H1 (cell line): ENCODE data around the gene ZSWIM4. TPM values are rescaled to one million over a fixed set of nuclear protein-coding genes. Genes with fewer than 3 reads are reported as not detected.

Experiments
- ASH2L ChIP-seq: fragments of 200-600, 300-600 bp; sonication (generic); IDR thresholded peaks from one replicate; pipeline ENCODE4 v1.7.1; 2017; ENCODE audit warnings: low read length
- BACH1 ChIP-seq: IDR thresholded peaks from 2 replicates; pipeline ENCODE4 v1.6.1; 2012; ENCODE audit warnings: low read length, improper control_type of control experiment
- CHD7 ChIP-seq: fragments of 300-600 bp; sonication (generic); IDR thresholded peaks from 2 replicates; pipeline ENCODE4 v1.7.1; 2012; ENCODE audit warnings: low read length, moderate library complexity, mild to moderate bottlenecking, inconsistent platforms; ENCODE audit not compliant: insufficient replicate concordance
- CTBP2 ChIP-seq: IDR thresholded peaks from 2 replicates; pipeline ENCODE4 v1.7.0; 2011; ENCODE audit warnings: borderline replicate concordance, mild to moderate bottlenecking, moderate library complexity, mixed read lengths, low read length; ENCODE audit not compliant: insufficient read depth, insufficient read length
- EGR1 ChIP-seq: IDR thresholded peaks from 2 replicates; pipeline ENCODE4 v1.6.1; 2011; ENCODE audit warnings: low read depth, low read length, borderline replicate concordance
- JUN ChIP-seq: IDR thresholded peaks from 2 replicates; pipeline ENCODE4 v1.6.1; 2011; ENCODE audit warnings: low read depth, mild to moderate bottlenecking, improper control_type of control experiment, low read length
- KDM1A ChIP-seq: fragments of 200-600, 300-600 bp; sonication (generic); IDR thresholded peaks from 2 replicates; pipeline ENCODE4 v1.7.1; 2016; ENCODE audit warnings: mild to moderate bottlenecking, low read length, borderline replicate concordance
- POU5F1 ChIP-seq: IDR thresholded peaks from 2 replicates; pipeline ENCODE4 v1.6.1; 2011; ENCODE audit warnings: low read depth, mild to moderate bottlenecking, low read length, moderate library complexity
- SAP30 ChIP-seq: fragments of 300-600 bp; sonication (generic); IDR thresholded peaks from 2 replicates; pipeline ENCODE4 v1.7.1; 2012; ENCODE audit warnings: low read length, moderate library complexity, mild to moderate bottlenecking, inconsistent platforms; ENCODE audit not compliant: insufficient read depth, insufficient replicate concordance
- TBP ChIP-seq: IDR thresholded peaks from 2 replicates; pipeline ENCODE4 v1.6.1; 2011; ENCODE audit warnings: low read depth, low read length, improper control_type of control experiment
- TCF12 ChIP-seq: IDR thresholded peaks from 2 replicates; pipeline ENCODE4 v1.6.1; 2011; ENCODE audit warnings: low read depth, mild to moderate bottlenecking, low read length
- YY1 ChIP-seq: IDR thresholded peaks from 2 replicates; pipeline ENCODE4 v1.6.1; 2011; ENCODE audit warnings: low read depth, mild to moderate bottlenecking, low read length
- polyA plus RNA-seq, 7 experiments: library from polyadenylated mRNA; depleted of rRNA in 3 of 7; stranded (reverse) in 5 of 7; unstranded in 2 of 7; fragments of >200 nt in 5 of 7; fragments of 200-250 nt in 2 of 7; gene quantifications; 1 replicate in 5 of 7; 2 replicates in 1 of 7; 4 replicates in 1 of 7; pipeline versions ENCODE4 v1.2.1 to v1.2.3, GENCODE V29; 2011 to 2013; ENCODE audit warnings: missing spikeins in 2 of 7, mixed read lengths in 2 of 7
- total RNA-seq: library from RNA; stranded (reverse); fragmentation: NEBNext Ultra II Directional; extraction: Animal tissue kit (Norgen Biotek cat#: 25700); gene quantifications from 2 replicates; pipeline ENCODE4 v1.2.1, GENCODE V29; 2021

ZSWIM4 gene
- total and polyA plus RNA-seq, 2 of the 8 experiments (the other 6 are each of a cell fraction or from before 2014, with no cell fraction given): 12.2 to 31.1 TPM

GRCh38 chr19:13881251-13881691 is 86.0 kb downstream of the ZSWIM4 start (continued):
- 0 out of 2 replicates have a peak, but pooled peaks have one; percentile 6 for TF ChIP-seq YY1
- TF ChIP-seq TCF12: peak; percentile 87; the same call in 1 of the 2 replicates
- peak; percentile 15 for TF ChIP-seq CTBP2
- no peak for TF ChIP-seq SAP30
- TF ChIP-seq BACH1: peak; percentile 49; the same call in 1 of the 2 replicates
- no peak for TF ChIP-seq ASH2L
- TF ChIP-seq EGR1: peak; percentile 67; the same call in 1 of the 2 replicates
- no peak for TF ChIP-seq JUN
- TF ChIP-seq KDM1A: no peak
- no peak; the same call in 1 of the 2 replicates for TF ChIP-seq TBP
- TF ChIP-seq POU5F1: no peak
- TF ChIP-seq CHD7: no peak
